Loucy (cell line): ENCODE results near the gene CENPX.

Experiments used
- H2AFZ ChIP-seq: fragments of 200-600 bp; sonication (generic); 2 replicates; pipeline ENCODE4 v1.6.0; 2016; ENCODE audit warnings: antibody characterized with exemption, mild to moderate bottlenecking, low read length, moderate library complexity
- H3F3A ChIP-seq: fragments of 200-600 bp; 2 replicates; pipeline ENCODE4 v1.6.0; 2016; ENCODE audit warnings: antibody characterized with exemption, low read depth, mild to moderate bottlenecking
- H3K27me3 ChIP-seq: fragments of 200-600 bp; sonication (generic); 2 replicates; pipeline ENCODE4 v1.6.1; 2014; ENCODE audit warnings: low read length, mild to moderate bottlenecking; ENCODE audit not compliant: insufficient read depth, poor library complexity, severe bottlenecking
- H3K36me3 ChIP-seq: fragments of 200-600 bp; sonication (generic); 2 replicates; pipeline ENCODE4 v1.6.1; 2016; ENCODE audit warnings: low read length; ENCODE audit not compliant: insufficient read depth
- H3K4me1 ChIP-seq: fragments of 200-600 bp; sonication (generic); 2 replicates; pipeline ENCODE4 v1.5.1; 2014; ENCODE audit warnings: low read length, mild to moderate bottlenecking; ENCODE audit not compliant: insufficient read depth, poor library complexity, severe bottlenecking
- H3K4me2 ChIP-seq: fragments of 200-600 bp; sonication (generic); 2 replicates; pipeline ENCODE4 v1.6.0; 2014; ENCODE audit warnings: antibody characterized with exemption, low read length, low read depth, mild to moderate bottlenecking; ENCODE audit not compliant: poor library complexity, severe bottlenecking
- H3K4me3 ChIP-seq: fragments of 200-600 bp; sonication (generic); 2 replicates; pipeline ENCODE4 v1.5.1; 2014; ENCODE audit warnings: low read length, mild to moderate bottlenecking, mixed read lengths; ENCODE audit not compliant: poor library complexity, severe bottlenecking
- H3K79me2 ChIP-seq: fragments of 200-600 bp; sonication (generic); 2 replicates; pipeline ENCODE4 v1.6.1; 2014; ENCODE audit warnings: low read length; ENCODE audit not compliant: insufficient read depth
- H3K9ac ChIP-seq: fragments of 200-600 bp; sonication (generic); 2 replicates; pipeline ENCODE4 v1.6.0; 2014; ENCODE audit warnings: mild to moderate bottlenecking, low read depth, low read length, moderate library complexity; ENCODE audit not compliant: poor library complexity, severe bottlenecking
- H3K9me2 ChIP-seq: fragments of 200-600 bp; sonication (generic); replicated peaks from 2 replicates; pipeline ENCODE4 v1.6.1; 2016; ENCODE audit warnings: low read depth, low read length, mixed read lengths
- H3K9me3 ChIP-seq: fragments of 200-600 bp; sonication (generic); 2 replicates; pipeline ENCODE4 v1.6.1; 2014; ENCODE audit warnings: mild to moderate bottlenecking, antibody characterized with exemption, low read length, low read depth; ENCODE audit not compliant: insufficient read depth
- H4K20me1 ChIP-seq: fragments of 200-600 bp; sonication (generic); 2 replicates; pipeline ENCODE4 v1.6.0; 2014; ENCODE audit warnings: antibody characterized with exemption, low read length, mild to moderate bottlenecking; ENCODE audit not compliant: insufficient read depth, poor library complexity, severe bottlenecking
- EZH2phosphoT487 ChIP-seq: fragments of 200-600 bp; IDR thresholded peaks from 2 replicates; pipeline ENCODE4 v1.6.1; 2018; ENCODE audit warnings: antibody characterized with exemption, mild to moderate bottlenecking, moderate library complexity, borderline replicate concordance
- TF ChIP-seq, protein P1 (sequence below): fragments of 200-600 bp; sonication (generic); conservative IDR thresholded peaks from 2 replicates; pipeline ENCODE4 v1.5.1; 2014; ENCODE audit warnings: mild to moderate bottlenecking, antibody characterized with exemption, low read length

Gene CENPX

DNA sequence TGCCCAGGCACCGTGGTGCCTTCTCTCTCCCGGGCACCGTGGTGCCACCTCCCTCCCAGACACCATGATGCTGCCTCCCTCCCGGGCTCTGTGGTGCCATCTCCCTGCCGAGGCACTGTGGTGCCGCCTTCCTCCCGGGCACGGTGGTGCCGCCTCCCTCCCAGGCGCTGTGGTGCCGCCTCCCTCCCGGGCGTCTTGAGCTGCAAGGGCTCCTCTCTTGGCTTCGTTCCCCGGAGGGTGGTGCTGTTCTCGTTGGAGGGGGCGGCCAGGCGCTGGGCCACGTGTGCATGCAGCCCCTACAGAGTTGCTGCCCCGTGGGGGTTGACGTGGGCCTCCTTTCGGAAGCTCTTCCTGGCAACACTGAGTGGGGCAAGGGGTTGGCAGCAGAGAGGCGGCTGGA lies 8.2 kb downstream of the CENPX start:
- TF ChIP-seq EZH2phosphoT487: no peak
- TF ChIP-seq, protein P1, sequence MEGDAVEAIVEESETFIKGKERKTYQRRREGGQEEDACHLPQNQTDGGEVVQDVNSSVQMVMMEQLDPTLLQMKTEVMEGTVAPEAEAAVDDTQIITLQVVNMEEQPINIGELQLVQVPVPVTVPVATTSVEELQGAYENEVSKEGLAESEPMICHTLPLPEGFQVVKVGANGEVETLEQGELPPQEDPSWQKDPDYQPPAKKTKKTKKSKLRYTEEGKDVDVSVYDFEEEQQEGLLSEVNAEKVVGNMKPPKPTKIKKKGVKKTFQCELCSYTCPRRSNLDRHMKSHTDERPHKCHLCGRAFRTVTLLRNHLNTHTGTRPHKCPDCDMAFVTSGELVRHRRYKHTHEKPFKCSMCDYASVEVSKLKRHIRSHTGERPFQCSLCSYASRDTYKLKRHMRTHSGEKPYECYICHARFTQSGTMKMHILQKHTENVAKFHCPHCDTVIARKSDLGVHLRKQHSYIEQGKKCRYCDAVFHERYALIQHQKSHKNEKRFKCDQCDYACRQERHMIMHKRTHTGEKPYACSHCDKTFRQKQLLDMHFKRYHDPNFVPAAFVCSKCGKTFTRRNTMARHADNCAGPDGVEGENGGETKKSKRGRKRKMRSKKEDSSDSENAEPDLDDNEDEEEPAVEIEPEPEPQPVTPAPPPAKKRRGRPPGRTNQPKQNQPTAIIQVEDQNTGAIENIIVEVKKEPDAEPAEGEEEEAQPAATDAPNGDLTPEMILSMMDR: no peak
- Histone ChIP-seq H3K4me1 (no peaks in the 10 kb centered on the region), H3K9me3 (no peaks in the 10 kb centered on the region), H3F3A (no peaks in the 10 kb centered on the region), H3K9me2 (no peaks in the 10 kb centered on the region), H3K4me3 (no peak overlapping the region), H4K20me1 (no peaks in the 10 kb centered on the region), H3K36me3 (no peaks in the 10 kb centered on the region), H2AFZ (no peak overlapping the region), H3K4me2 (no peak overlapping the region), H3K79me2 (no peaks in the 10 kb centered on the region), H3K9ac (no peak overlapping the region), H3K27me3 (no peaks in the 10 kb centered on the region)

DNA sequence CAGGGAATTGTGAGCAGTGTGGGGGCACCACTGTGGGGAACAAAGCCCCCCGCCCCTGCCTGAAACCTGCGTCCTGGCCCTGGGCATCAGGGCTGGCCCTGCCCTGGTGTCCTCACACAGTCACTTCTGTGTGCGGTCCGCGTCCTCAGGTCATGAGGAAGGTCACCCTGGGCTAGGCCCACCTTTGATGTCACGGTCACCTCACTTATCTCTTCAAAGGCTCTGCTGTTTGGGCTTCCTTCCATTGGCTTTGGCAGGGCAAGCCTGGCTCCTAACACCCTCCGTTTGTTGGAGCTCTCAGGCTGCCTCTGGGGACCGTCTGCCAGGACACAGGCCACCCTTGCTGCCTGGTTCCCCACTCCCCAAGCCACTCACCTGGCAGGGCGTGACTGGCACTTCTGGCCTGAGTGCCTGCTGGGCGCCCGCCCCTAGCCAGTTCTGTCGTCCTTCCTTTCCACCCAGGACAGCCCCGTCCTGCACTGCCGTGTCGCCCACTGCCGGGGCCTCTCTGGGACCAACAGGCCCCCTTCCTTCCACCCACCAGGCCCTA lies 8.8 kb downstream of the CENPX start:
- no peak overlapping the region for H3K4me2 ChIP-seq
- no peaks in the 10 kb centered on the region for H3K79me2 ChIP-seq
- no peaks in the 10 kb centered on the region for H3K27me3 ChIP-seq
- H3K4me1 ChIP-seq: no peaks in the 10 kb centered on the region
- no peak overlapping the region for H2AFZ ChIP-seq
- H3K9me2 ChIP-seq: no peaks in the 10 kb centered on the region
- H4K20me1 ChIP-seq: no peaks in the 10 kb centered on the region
- H3K9ac ChIP-seq: no peak overlapping the region
- no peaks in the 10 kb centered on the region for H3K9me3 ChIP-seq
- no peaks in the 10 kb centered on the region for H3F3A ChIP-seq
- no peak for TF ChIP-seq EZH2phosphoT487
- TF ChIP-seq, protein P1: no peak
- H3K4me3 ChIP-seq: no peak overlapping the region
- no peaks in the 10 kb centered on the region for H3K36me3 ChIP-seq

DNA sequence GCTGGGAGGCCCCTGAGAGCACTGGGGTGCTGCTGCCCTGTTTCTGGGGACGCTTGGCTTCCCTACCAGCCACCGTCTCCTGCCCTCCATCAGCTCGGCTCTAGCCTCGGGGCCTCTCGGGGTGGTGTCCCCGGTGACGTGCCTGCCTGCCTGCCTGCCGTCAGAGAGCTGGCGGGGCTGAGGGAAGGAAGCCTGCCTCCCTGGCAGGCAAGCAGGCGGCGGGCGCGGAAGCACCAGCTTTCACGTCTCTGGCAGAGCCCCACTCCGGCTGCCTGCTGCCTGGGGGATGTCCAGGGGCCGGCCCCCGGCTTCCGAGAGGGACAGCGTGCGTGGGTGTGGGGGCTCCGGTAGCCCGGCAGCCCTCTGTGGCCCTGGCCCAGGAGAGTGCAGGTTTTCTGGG lies 9.3 kb downstream of the CENPX start:
- TF ChIP-seq, protein P1: no peak
- no peak for TF ChIP-seq EZH2phosphoT487
- Histone ChIP-seq H3K4me3 (no peak overlapping the region), H4K20me1 (no peaks in the 10 kb centered on the region), H3K4me1 (no peaks in the 10 kb centered on the region), H3K9ac (no peak overlapping the region), H2AFZ (no peak overlapping the region), H3K79me2 (no peaks in the 10 kb centered on the region), H3K4me2 (no peak overlapping the region), H3K27me3 (no peaks in the 10 kb centered on the region), H3K36me3 (no peaks in the 10 kb centered on the region), H3K9me3 (no peaks in the 10 kb centered on the region), H3F3A (no peaks in the 10 kb centered on the region), H3K9me2 (no peaks in the 10 kb centered on the region)
